Stomach (tissue), 4 donors: ENCODE measurements around the gene DENND6B.

Source experiments
- POLR2A ChIP-seq, 4 donors: fragments of 450-650 bp; IDR thresholded peaks; one replicate each; pipeline ENCODE4 v1.6.1; 2016; ENCODE audit warnings: antibody characterized with exemption in 4 of 4, control low read depth in 2 of 4, mild to moderate bottlenecking in 1 of 4, moderate library complexity in 1 of 4
- POLR2AphosphoS5 ChIP-seq, 3 donors: sonication (generic); formaldehyde crosslinking; IDR thresholded peaks; one replicate each; pipeline ENCODE4 v1.6.1; 2016; ENCODE audit warnings: antibody characterized with exemption in 3 of 3
- TF ChIP-seq, protein P1 (sequence below), 7 experiments: fragments of 450-650 bp in 4 of 7; fragments of 200-600 bp in 3 of 7; sonication (generic) in 3 of 7; IDR thresholded peaks; one replicate each; pipeline ENCODE4 v1.5.1; 2016 to 2019; ENCODE audit warnings: antibody characterized with exemption in 7 of 7, control low read depth in 2 of 7, mild to moderate bottlenecking in 1 of 7

DNA sequence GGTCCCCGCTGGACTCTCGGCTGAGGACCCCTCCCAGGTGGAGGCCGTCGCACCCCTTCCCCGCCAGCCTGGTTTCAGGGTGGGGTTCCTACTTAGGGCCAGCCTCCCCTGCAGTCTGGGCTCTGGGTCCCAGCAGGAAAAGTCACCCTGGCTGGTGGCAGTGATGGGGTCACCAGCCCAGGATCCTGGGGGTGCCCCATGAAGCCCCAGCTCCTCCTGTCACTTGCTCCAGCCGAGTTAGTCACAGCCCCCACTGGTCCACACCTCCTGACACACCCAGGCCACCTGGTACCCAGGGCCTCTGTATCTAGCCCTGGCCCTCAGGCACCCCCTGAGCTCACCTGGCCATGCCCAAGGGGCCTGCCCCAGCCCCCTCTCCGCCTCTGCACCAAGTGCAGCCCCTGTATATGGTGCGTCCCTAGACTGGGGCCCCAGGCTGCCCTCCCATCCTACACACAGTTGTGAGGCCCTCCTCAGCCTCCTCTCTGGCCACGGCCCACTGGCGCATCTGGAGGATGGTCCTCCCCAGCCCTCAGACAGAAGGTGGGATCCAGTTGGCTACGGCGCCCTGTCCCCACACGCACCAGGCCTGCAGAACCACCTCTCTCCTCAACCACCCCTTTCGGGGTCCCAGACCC lies 26.1 kb downstream of the DENND6B start:
- TF ChIP-seq, protein P1, sequence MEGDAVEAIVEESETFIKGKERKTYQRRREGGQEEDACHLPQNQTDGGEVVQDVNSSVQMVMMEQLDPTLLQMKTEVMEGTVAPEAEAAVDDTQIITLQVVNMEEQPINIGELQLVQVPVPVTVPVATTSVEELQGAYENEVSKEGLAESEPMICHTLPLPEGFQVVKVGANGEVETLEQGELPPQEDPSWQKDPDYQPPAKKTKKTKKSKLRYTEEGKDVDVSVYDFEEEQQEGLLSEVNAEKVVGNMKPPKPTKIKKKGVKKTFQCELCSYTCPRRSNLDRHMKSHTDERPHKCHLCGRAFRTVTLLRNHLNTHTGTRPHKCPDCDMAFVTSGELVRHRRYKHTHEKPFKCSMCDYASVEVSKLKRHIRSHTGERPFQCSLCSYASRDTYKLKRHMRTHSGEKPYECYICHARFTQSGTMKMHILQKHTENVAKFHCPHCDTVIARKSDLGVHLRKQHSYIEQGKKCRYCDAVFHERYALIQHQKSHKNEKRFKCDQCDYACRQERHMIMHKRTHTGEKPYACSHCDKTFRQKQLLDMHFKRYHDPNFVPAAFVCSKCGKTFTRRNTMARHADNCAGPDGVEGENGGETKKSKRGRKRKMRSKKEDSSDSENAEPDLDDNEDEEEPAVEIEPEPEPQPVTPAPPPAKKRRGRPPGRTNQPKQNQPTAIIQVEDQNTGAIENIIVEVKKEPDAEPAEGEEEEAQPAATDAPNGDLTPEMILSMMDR (IDR thresholded peaks at IDR 0.05): no peak
- no peak for TF ChIP-seq POLR2A (IDR thresholded peaks at IDR 0.05)
- no peak for TF ChIP-seq POLR2AphosphoS5 (IDR thresholded peaks at IDR 0.05)
